HepG2 (cell line): ENCODE measurements around the gene SSH3. TPM values are rescaled to one million over a fixed set of nuclear protein-coding genes. Genes with fewer than 3 reads are reported as not detected.

Experiments
- ATAC-seq: fragments of 200-7000 bp; cut with Tn5 transposase; 3 replicates; pipeline ENCODE4 v1.9.1; 2020; ENCODE audit warnings: mild to moderate bottlenecking, moderate library complexity
- BruUV-seq: library from RNA; stranded (reverse); fragments of 400-500 nt; replicated peaks from 2 replicates; lab custom pipeline; 2021; lab: Mats Ljungman, UMichigan
- CTCF ChIA-PET: fragments of 300-600 bp; formaldehyde crosslinking; extraction: SDS; loops from one replicate; lab custom pipeline; 2021; ENCODE audit warnings: low total read pairs, inconsistent platforms, low intra/inter-chr PET ratio; lab: Yijun Ruan, JAX
- POLR2A ChIA-PET: fragments of 350-600 bp; sonication (Branson Sonifier 250); formaldehyde crosslinking; loops from one replicate; lab custom pipeline; 2020; ENCODE audit warnings: antibody characterized with exemption, inconsistent platforms; lab: Yijun Ruan, JAX
- DNase-seq: peaks from one replicate; pipeline ENCODE4 v3.0.0-alpha.2; 2015; ENCODE audit warnings: low spot score
- FAIRE-seq: peaks from 3 replicates; lab custom pipeline; 2011; peaks lifted over from hg19 to GRCh38; lab: Jason Lieb, UNC
- H2AFZ ChIP-seq: one replicate; pipeline ENCODE4 v1.6.1; 2011; ENCODE audit warnings: low read length, inconsistent platforms
- H3K27ac ChIP-seq: fragments of 300-600 bp; 3 replicates; pipeline ENCODE4 v1.8.0; 2011; ENCODE audit warnings: mixed run types, mild to moderate bottlenecking, mixed read lengths, low read length, inconsistent platforms; ENCODE audit not compliant: insufficient read depth; ENCODE audit errors: extremely low read length
- H3K27me3 ChIP-seq, 2 experiments: fragments of 200-600 bp in 1 of 2; 2 replicates in 1 of 2; 3 replicates in 1 of 2; pipeline versions ENCODE4 v1.6.0 to v1.8.0; 2011; ENCODE audit warnings: low read length in 2 of 2, mild to moderate bottlenecking in 2 of 2, moderate library complexity in 2 of 2, inconsistent platforms in 1 of 2; ENCODE audit not compliant: insufficient read depth in 2 of 2, control insufficient read depth in 1 of 2
- H3K36me3 ChIP-seq, 2 experiments: fragments of 200-600 bp in 1 of 2; replicated peaks in 1 of 2; 2 replicates in 1 of 2; 3 replicates in 1 of 2; pipeline versions ENCODE4 v1.5.1 to v1.8.0; 2011; ENCODE audit warnings: low read length in 2 of 2, inconsistent platforms in 1 of 2; ENCODE audit not compliant: insufficient read depth in 2 of 2, control insufficient read depth in 1 of 2
- H3K4me1 ChIP-seq: 2 replicates; pipeline ENCODE4 v1.5.1; 2012; ENCODE audit warnings: low read length, inconsistent platforms; ENCODE audit not compliant: insufficient read depth
- H3K4me2 ChIP-seq: 2 replicates; pipeline ENCODE4 v1.6.0; 2011; ENCODE audit warnings: low read depth, low read length, inconsistent platforms
- H3K4me3 ChIP-seq, 3 experiments: fragments of 200-600 bp in 1 of 3; sonication (generic), shearing (Covaris generic) in 1 of 3; replicated peaks in 1 of 3; 2 replicates each; pipeline ENCODE4 v1.5.1; 2011 to 2016; ENCODE audit warnings: low read length in 3 of 3, inconsistent platforms in 2 of 3, low read depth in 2 of 3, mild to moderate bottlenecking in 2 of 3, control low read depth in 1 of 3, mixed read lengths in 1 of 3; ENCODE audit not compliant: insufficient read depth in 1 of 3
- H3K79me2 ChIP-seq: one replicate; pipeline ENCODE4 v1.6.1; 2011; ENCODE audit warnings: low read length, inconsistent platforms; ENCODE audit not compliant: insufficient read depth
- H3K9ac ChIP-seq: 2 replicates; pipeline ENCODE4 v1.6.0; 2011; ENCODE audit warnings: mild to moderate bottlenecking, low read depth, low read length, inconsistent platforms; ENCODE audit not compliant: insufficient read depth
- H3K9me3 ChIP-seq: 2 replicates; pipeline ENCODE4 v1.5.1; 2012; ENCODE audit warnings: mild to moderate bottlenecking, low read length
- H4K20me1 ChIP-seq: 2 replicates; pipeline ENCODE4 v1.6.0; 2011; ENCODE audit warnings: inconsistent platforms, mild to moderate bottlenecking, low read length, moderate library complexity; ENCODE audit not compliant: insufficient read depth
- NFATC3 ChIP-seq: sonication (generic); formaldehyde crosslinking; IDR thresholded peaks from 2 replicates; pipeline ENCODE4 v1.5.1; 2020; ENCODE audit warnings: mild to moderate bottlenecking, missing genetic modification reagents
- RXRA ChIP-seq: sonication (generic); formaldehyde crosslinking; IDR thresholded peaks from 2 replicates; pipeline ENCODE4 v1.5.1; 2020; ENCODE audit warnings: missing genetic modification reagents
- ZNF382 ChIP-seq: sonication (generic); formaldehyde crosslinking; IDR thresholded peaks from 2 replicates; pipeline ENCODE4 v1.5.0; 2020; ENCODE audit warnings: missing genetic modification reagents, mild to moderate bottlenecking, borderline replicate concordance
- ZSCAN31 ChIP-seq: sonication (generic); formaldehyde crosslinking; IDR thresholded peaks from 2 replicates; pipeline ENCODE4 v1.5.0; 2020; ENCODE audit warnings: low read depth, mild to moderate bottlenecking, missing genetic modification reagents
- WGBS: methylation state at CpG from one replicate; pipeline ENCODE4 v1.1.6; 2017; ENCODE audit warnings: low lambda C conversion rate; 5-methylcytosine and 5-hydroxymethylcytosine counted together
- in situ Hi-C: cut with HindIII; loops from 2 replicates; pipeline ENCODE4 v1.10.0; 2017; ENCODE audit warnings: low pct_unique_long_range_greater_than_20kb; ENCODE audit not compliant: extremely low pct_ligation_motif_present
- intact Hi-C: fragments of 100-400 bp; cut with micrococcal nuclease; formaldehyde crosslinking; loops from one replicate; pipeline ENCODE4 v1.10.0; 2022; ENCODE audit not compliant: unreplicated experiment
- polyA plus RNA-seq, 8 experiments: library from polyadenylated mRNA; depleted of rRNA in 3 of 8; stranded (reverse) in 7 of 8; unstranded in 1 of 8; fragments of >200 nt; fragmentation: Illumina TruSeq in 4 of 8; extraction: Trizol in 4 of 8; gene quantifications; 2 replicates each; pipeline versions ENCODE4 v1.2.1 to v1.2.3, GENCODE V29; 2011 to 2016; ENCODE audit warnings: low read depth in 4 of 8, missing spikeins in 1 of 8, mixed read lengths in 1 of 8; ENCODE audit not compliant: insufficient read depth in 1 of 8
- total RNA-seq, 5 experiments: library from RNA; depleted of rRNA; stranded (reverse); fragments of >200 nt; fragmentation: Illumina TruSeq; extraction: Trizol; gene quantifications; 2 replicates each; pipeline ENCODE4 v1.2.3, GENCODE V29; 2016; ENCODE audit warnings: low read depth in 1 of 5
- TF ChIP-seq, protein P1 (sequence below): sonication (generic); formaldehyde crosslinking; IDR thresholded peaks from 2 replicates; pipeline ENCODE4 v1.5.0; 2020; ENCODE audit warnings: mild to moderate bottlenecking, missing genetic modification reagents, moderate library complexity
- TF ChIP-seq, protein P2 (sequence below): sonication (generic); formaldehyde crosslinking; IDR thresholded peaks from 2 replicates; pipeline ENCODE4 v1.4.0; 2020; ENCODE audit warnings: mild to moderate bottlenecking, missing genetic modification reagents
- TF ChIP-seq, protein P3 (sequence below): sonication (generic); formaldehyde crosslinking; IDR thresholded peaks from 2 replicates; pipeline ENCODE4 v1.4.0; 2020; ENCODE audit warnings: mild to moderate bottlenecking, missing genetic modification reagents
- TF ChIP-seq, protein P4 (sequence below): IDR thresholded peaks from 2 replicates; pipeline ENCODE4 v1.6.1; 2016
- TF ChIP-seq, protein P5 (sequence below): sonication (generic); formaldehyde crosslinking; IDR thresholded peaks from 2 replicates; pipeline ENCODE4 v1.4.0; 2020; ENCODE audit warnings: mild to moderate bottlenecking, missing genetic modification reagents, borderline replicate concordance

Gene SSH3
- total and polyA plus RNA-seq, 2 of the 13 experiments (the other 11 are each of a cell fraction or from before 2014, with no cell fraction given), result 12.4 to 18.8 TPM

DNA sequence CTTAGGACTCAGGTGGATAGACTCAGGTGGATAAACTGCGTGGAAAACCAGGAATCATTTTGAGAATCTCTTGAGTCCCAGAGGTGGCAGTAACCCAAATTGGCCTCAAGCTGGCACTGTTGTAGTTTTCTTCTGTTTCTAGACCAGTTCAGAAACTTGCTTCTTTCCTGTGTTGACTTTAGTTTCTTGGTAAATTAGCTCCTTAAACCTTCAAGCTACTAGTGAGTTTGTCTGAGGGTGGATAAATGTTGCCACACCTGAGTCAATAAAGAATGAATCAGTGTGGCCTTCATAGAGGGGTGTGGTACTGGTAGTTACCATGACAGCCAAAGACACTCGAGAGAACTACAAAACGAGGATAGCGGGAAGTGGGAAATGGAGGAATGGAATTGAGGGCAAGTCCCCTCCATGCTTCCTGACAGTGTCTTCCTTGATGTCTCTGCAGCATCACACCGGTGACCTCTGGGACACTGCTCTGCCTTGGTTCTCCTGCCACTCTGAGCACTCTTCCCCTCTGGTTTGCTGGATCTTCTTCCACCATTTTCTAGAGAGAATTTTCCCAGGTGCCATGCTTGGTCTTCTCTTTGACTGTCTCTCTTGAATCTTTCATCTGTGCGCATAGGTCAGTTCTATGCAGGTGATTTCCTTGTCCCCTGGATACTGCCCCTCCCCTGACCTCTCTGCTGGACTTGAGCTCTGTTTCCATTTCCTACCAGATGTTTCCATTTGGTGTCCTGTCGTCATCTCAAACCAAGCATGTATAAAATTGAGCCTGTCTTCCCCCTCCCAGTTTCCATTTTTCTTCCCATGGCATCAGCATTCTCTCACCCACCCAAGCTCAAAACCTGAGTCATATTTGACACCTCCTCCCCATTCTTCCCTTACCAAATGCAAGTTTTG is 42.8 kb downstream of the SSH3 start (continued):
- TF ChIP-seq, protein P1, sequence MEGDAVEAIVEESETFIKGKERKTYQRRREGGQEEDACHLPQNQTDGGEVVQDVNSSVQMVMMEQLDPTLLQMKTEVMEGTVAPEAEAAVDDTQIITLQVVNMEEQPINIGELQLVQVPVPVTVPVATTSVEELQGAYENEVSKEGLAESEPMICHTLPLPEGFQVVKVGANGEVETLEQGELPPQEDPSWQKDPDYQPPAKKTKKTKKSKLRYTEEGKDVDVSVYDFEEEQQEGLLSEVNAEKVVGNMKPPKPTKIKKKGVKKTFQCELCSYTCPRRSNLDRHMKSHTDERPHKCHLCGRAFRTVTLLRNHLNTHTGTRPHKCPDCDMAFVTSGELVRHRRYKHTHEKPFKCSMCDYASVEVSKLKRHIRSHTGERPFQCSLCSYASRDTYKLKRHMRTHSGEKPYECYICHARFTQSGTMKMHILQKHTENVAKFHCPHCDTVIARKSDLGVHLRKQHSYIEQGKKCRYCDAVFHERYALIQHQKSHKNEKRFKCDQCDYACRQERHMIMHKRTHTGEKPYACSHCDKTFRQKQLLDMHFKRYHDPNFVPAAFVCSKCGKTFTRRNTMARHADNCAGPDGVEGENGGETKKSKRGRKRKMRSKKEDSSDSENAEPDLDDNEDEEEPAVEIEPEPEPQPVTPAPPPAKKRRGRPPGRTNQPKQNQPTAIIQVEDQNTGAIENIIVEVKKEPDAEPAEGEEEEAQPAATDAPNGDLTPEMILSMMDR (CRISPR knock-in tag), result peak; percentile 48
- TF ChIP-seq RXRA (CRISPR knock-in tag), result no peak
- TF ChIP-seq, protein P2, sequence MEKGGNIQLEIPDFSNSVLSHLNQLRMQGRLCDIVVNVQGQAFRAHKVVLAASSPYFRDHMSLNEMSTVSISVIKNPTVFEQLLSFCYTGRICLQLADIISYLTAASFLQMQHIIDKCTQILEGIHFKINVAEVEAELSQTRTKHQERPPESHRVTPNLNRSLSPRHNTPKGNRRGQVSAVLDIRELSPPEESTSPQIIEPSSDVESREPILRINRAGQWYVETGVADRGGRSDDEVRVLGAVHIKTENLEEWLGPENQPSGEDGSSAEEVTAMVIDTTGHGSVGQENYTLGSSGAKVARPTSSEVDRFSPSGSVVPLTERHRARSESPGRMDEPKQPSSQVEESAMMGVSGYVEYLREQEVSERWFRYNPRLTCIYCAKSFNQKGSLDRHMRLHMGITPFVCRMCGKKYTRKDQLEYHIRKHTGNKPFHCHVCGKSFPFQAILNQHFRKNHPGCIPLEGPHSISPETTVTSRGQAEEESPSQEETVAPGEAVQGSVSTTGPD, result no peak
- no peak for TF ChIP-seq ZSCAN31 (CRISPR knock-in tag)
- no peak for TF ChIP-seq NFATC3

DNA sequence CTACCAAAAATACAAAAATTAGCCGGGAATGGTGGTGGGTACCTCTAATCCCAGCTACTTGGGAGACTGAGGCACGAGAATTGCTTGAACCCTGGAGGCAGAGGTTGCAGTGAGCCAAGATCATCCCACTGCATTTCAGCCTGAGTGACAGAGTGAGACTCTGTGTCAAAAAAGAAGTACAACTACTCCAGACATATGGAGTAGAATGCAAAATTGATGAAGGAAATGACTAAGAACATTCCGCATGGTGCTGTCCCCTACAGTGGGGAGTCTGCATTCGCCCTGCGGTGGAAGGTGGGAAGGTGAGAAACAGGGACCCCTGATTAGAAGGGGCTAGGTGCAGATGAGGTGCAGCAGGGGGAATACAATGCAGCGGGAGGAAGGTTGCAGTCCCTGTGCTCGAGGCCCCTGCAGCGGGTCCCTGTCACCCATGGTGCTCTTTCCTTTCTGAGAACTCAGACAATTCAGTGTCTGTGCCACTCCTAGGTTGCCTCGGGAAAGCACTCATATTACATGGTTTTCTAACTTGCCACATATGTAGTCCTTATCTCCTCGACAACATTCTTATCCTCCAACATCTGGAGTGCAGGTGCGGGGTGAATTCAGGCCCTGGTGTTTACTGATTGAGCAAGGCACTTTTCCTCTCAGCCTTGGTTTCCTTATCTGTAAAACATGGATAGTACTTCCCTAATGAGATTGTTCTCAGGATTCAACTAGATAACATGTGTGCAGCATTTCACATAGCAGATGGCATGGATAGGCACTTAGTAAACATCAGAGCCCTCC is 44.8 kb downstream of the SSH3 start:
- no peaks in the 10 kb centered on the region for H3K36me3 ChIP-seq
- H3K27me3 ChIP-seq, result no peaks in the 10 kb centered on the region
- DNase-seq (no peak), FAIRE-seq (no peak), ATAC-seq (no peak)
- CTCF ChIA-PET, result no interaction called here
- H3K79me2 ChIP-seq, result no peaks in the 10 kb centered on the region
- intact Hi-C loops, result no loop called here
- BruUV-seq, result no TSS peak
- H3K9me3 ChIP-seq, result no peaks in the 10 kb centered on the region
- H2AFZ ChIP-seq, result no peak overlapping the region
- POLR2A ChIA-PET, result no interaction called here
- 56% methylated on average over 11 of the region's 11 CpGs for WGBS
- peaks cover 24% of the 10 kb centered on the region for H3K4me1 ChIP-seq
- H3K9ac ChIP-seq, result no peak overlapping the region
- no peak overlapping the region for H3K4me3 ChIP-seq
- no peaks in the 10 kb centered on the region for H4K20me1 ChIP-seq
- in situ Hi-C loops, result no loop called here
- no peak overlapping the region for H3K4me2 ChIP-seq
- no peak overlapping the region for H3K27ac ChIP-seq
- no peak for TF ChIP-seq ZNF382
- TF ChIP-seq, protein P3, sequence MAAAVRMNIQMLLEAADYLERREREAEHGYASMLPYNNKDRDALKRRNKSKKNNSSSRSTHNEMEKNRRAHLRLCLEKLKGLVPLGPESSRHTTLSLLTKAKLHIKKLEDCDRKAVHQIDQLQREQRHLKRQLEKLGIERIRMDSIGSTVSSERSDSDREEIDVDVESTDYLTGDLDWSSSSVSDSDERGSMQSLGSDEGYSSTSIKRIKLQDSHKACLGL (CRISPR knock-in tag), result no peak
- TF ChIP-seq, protein P4, sequence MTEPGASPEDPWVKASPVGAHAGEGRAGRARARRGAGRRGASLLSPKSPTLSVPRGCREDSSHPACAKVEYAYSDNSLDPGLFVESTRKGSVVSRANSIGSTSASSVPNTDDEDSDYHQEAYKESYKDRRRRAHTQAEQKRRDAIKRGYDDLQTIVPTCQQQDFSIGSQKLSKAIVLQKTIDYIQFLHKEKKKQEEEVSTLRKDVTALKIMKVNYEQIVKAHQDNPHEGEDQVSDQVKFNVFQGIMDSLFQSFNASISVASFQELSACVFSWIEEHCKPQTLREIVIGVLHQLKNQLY (CRISPR knock-in tag), result no peak
- TF ChIP-seq, protein P5, sequence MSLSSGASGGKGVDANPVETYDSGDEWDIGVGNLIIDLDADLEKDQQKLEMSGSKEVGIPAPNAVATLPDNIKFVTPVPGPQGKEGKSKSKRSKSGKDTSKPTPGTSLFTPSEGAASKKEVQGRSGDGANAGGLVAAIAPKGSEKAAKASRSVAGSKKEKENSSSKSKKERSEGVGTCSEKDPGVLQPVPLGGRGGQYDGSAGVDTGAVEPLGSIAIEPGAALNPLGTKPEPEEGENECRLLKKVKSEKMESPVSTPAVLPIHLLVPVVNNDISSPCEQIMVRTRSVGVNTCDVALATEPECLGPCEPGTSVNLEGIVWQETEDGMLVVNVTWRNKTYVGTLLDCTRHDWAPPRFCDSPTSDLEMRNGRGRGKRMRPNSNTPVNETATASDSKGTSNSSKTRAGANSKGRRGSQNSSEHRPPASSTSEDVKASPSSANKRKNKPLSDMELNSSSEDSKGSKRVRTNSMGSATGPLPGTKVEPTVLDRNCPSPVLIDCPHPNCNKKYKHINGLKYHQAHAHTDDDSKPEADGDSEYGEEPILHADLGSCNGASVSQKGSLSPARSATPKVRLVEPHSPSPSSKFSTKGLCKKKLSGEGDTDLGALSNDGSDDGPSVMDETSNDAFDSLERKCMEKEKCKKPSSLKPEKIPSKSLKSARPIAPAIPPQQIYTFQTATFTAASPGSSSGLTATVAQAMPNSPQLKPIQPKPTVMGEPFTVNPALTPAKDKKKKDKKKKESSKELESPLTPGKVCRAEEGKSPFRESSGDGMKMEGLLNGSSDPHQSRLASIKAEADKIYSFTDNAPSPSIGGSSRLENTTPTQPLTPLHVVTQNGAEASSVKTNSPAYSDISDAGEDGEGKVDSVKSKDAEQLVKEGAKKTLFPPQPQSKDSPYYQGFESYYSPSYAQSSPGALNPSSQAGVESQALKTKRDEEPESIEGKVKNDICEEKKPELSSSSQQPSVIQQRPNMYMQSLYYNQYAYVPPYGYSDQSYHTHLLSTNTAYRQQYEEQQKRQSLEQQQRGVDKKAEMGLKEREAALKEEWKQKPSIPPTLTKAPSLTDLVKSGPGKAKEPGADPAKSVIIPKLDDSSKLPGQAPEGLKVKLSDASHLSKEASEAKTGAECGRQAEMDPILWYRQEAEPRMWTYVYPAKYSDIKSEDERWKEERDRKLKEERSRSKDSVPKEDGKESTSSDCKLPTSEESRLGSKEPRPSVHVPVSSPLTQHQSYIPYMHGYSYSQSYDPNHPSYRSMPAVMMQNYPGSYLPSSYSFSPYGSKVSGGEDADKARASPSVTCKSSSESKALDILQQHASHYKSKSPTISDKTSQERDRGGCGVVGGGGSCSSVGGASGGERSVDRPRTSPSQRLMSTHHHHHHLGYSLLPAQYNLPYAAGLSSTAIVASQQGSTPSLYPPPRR (CRISPR knock-in tag), result no peak
